ENCODE data around the gene RASGRP1.

- TF ChIP-seq CTCF (IDR thresholded peaks at IDR 0.05 in 2 of 3, conservative IDR thresholded peaks at IDR 0.05 in 1 of 3; ENCODE audit: borderline replicate concordance in 1 of 3, insufficient read depth in 1 of 3, low read depth in 2 of 3, low read length in 2 of 3) (no peak), POLR2A (IDR thresholded peaks at IDR 0.05; ENCODE audit: borderline replicate concordance, extremely low read depth, insufficient read depth, insufficient read length) (no peak), MAX (IDR thresholded peaks at IDR 0.05) (no peak), EZH2phosphoT487 (IDR thresholded peaks at IDR 0.05; ENCODE audit: borderline replicate concordance) (no peak), EZH2 (IDR thresholded peaks at IDR 0.05) (no peak), CEBPB (IDR thresholded peaks at IDR 0.05; ENCODE audit: low read depth) (no peak), ZBTB33 (IDR thresholded peaks at IDR 0.05; ENCODE audit: extremely low read depth, insufficient replicate concordance, low read length) (no peak), JUND (IDR thresholded peaks at IDR 0.05) (no peak), YY1 (IDR thresholded peaks at IDR 0.05; ENCODE audit: extremely low read depth, insufficient replicate concordance, low read depth, low read length) (no peak), REST (IDR thresholded peaks at IDR 0.05; ENCODE audit: low read depth) (no peak)
These were observed 56.0 kb downstream of the RASGRP1 start for GRCh38 chr15:38508647-38509046.

Data from HCT116 (cell line).